ENCODE data around the gene MAP1A.

DNA sequence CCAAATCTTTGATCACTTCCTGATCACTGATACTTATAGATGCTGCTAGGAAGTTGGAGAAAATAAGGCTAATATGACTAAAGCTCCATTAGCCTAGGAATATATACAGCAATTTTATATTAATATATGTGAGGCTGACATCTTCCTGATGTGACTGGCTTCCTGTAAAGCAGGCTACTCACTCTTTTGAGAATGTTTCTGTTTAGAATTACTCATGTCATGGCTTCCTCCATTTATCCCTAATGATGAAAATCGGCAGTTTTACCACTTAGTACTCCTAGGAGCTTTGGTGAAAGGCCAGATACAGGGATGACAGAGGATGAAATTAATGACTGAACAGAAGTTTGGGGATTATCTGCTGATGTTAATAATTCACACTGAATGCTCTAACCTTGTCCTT lies 3.9 kb upstream of the MAP1A start:
- TF ChIP-seq SMC3 (conservative IDR thresholded peaks at IDR 0.05; ENCODE audit: poor library complexity), result no peak
- TF ChIP-seq CTCF (IDR thresholded peaks at IDR 0.05; ENCODE audit: poor library complexity, severe bottlenecking), result no peak
- TF ChIP-seq EZH2 (IDR thresholded peaks at IDR 0.05; ENCODE audit: borderline replicate concordance, insufficient read depth, low read length, poor library complexity, severe bottlenecking), result no peak
- TF ChIP-seq TAF1 (IDR thresholded peaks at IDR 0.05; ENCODE audit: low read depth), result no peak
- TF ChIP-seq POLR2AphosphoS5 (IDR thresholded peaks at IDR 0.05), result no peak
- TF ChIP-seq EP300 (conservative IDR thresholded peaks at IDR 0.05; ENCODE audit: poor library complexity, severe bottlenecking), result no peak
- TF ChIP-seq RAD21 (conservative IDR thresholded peaks at IDR 0.05), result no peak

All from neural cell (in vitro differentiated cells).